Karpas-422 (cell line): ENCODE data around the gene BACH2. TPM values are rescaled to one million over a fixed set of nuclear protein-coding genes. Genes with fewer than 3 reads are reported as not detected.

Experiments used
- DNase-seq: peaks from one replicate; pipeline ENCODE4 v3.0.0-alpha.2; 2015
- H2AFZ ChIP-seq: fragments of 200-600 bp; sonication (generic); 2 replicates; pipeline ENCODE4 v1.6.1; 2014; ENCODE audit warnings: antibody characterized with exemption, low read length, mixed read lengths
- H3K27ac ChIP-seq: fragments of 200-600 bp; sonication (generic); 2 replicates; pipeline ENCODE4 v1.5.1; 2014; ENCODE audit warnings: mild to moderate bottlenecking, low read length, moderate library complexity
- H3K27me3 ChIP-seq: fragments of 200-600 bp; sonication (generic); 2 replicates; pipeline ENCODE4 v1.6.1; 2014; ENCODE audit warnings: low read length, mixed read lengths
- H3K36me3 ChIP-seq: fragments of 200-600 bp; sonication (generic); 2 replicates; pipeline ENCODE4 v1.6.1; 2014; ENCODE audit warnings: low read length, mixed read lengths; ENCODE audit not compliant: insufficient read depth
- H3K4me1 ChIP-seq: fragments of 200-600 bp; sonication (generic); 2 replicates; pipeline ENCODE4 v1.6.1; 2014; ENCODE audit warnings: mild to moderate bottlenecking, low read length, mixed read lengths
- H3K4me2 ChIP-seq: fragments of 200-600 bp; sonication (generic); 2 replicates; pipeline ENCODE4 v1.6.1; 2014; ENCODE audit warnings: low read length, low read depth, mild to moderate bottlenecking; ENCODE audit not compliant: poor library complexity, severe bottlenecking
- H3K4me3 ChIP-seq: fragments of 200-600 bp; sonication (generic); 2 replicates; pipeline ENCODE4 v1.5.1; 2014; ENCODE audit warnings: mild to moderate bottlenecking, antibody characterized with exemption, low read length, mixed read lengths
- H3K79me2 ChIP-seq: fragments of 200-600 bp; sonication (generic); 2 replicates; pipeline ENCODE4 v1.6.1; 2014; ENCODE audit warnings: mild to moderate bottlenecking, low read length, mixed read lengths
- H3K9ac ChIP-seq: fragments of 200-600 bp; sonication (generic); 2 replicates; pipeline ENCODE4 v1.6.0; 2014; ENCODE audit warnings: low read length
- H3K9me2 ChIP-seq: fragments of 200-600 bp; sonication (generic), shearing (Covaris generic); replicated peaks from 2 replicates; pipeline ENCODE4 v1.6.0; 2014; ENCODE audit warnings: mild to moderate bottlenecking, low read length, moderate library complexity; ENCODE audit not compliant: insufficient read depth
- H3K9me3 ChIP-seq: fragments of 300-700, 200-600 bp; sonication (generic); 2 replicates; pipeline ENCODE4 v1.6.1; 2014; ENCODE audit warnings: low read length, mixed read lengths
- H4K20me1 ChIP-seq: fragments of 200-600 bp; sonication (generic); 2 replicates; pipeline ENCODE4 v1.6.1; 2014; ENCODE audit warnings: mild to moderate bottlenecking, antibody characterized with exemption, low read length, low read depth; ENCODE audit not compliant: insufficient read depth
- total RNA-seq: library from RNA; depleted of rRNA; stranded (reverse); fragments of >200 nt; shearing (Covaris generic); gene quantifications from 2 replicates; pipeline ENCODE4 v1.2.3, GENCODE V29; 2014; ENCODE audit warnings: low replicate concordance

BACH2 gene
- total RNA-seq, 1 experiment from 2014 or later, result 3.2 TPM

DNA sequence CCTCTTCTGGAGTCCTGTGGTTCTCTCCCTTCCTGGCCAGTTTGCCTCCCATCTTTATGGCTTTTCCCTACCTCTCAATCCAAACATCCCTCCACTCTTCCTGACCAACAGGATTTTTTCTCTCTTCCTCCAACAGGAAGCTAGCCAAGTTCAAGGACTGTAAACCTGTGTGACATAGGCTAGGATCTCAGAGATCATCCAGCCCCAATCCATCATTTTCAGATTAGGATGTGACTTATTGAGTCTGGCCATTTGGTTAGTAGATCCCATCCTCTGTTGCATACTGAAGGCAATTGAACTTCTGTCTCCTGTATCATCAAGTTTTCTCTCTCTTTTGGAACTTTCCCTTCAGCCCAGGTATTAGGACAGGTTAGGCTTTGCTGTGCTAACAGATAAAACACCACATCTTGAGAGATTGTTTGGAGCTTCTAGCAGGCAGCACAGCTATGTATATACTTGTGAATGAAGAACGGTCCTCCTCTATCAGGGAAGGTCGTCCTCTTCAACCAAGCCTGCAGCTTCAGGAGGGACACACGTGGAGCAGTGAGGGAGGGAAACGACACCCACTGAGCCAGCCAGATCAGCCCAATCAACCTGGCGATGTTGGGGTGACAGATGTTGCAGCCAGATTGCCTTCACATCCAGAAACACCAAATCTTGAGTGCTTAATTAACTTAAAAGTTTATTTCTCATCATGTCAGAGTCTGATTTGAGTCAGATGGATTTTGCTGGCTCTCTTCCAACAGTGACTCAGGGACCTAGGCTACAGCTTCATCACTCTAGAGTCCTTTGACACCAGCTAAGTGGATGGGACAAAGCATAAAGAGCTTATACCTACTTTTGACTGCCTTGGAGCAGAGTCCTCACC, 295.5 kb downstream of the BACH2 start:
- no peaks in the 10 kb centered on the region for H3K4me1 ChIP-seq
- no peak overlapping the region for H3K4me3 ChIP-seq
- no peaks in the 10 kb centered on the region for H3K9me2 ChIP-seq
- no peak overlapping the region for H2AFZ ChIP-seq
- no peak overlapping the region for H3K9ac ChIP-seq
- DNase-seq, result no peak
- no peak overlapping the region for H3K4me2 ChIP-seq
- H4K20me1 ChIP-seq, result no peaks in the 10 kb centered on the region
- H3K27me3 ChIP-seq, result no peaks in the 10 kb centered on the region
- H3K9me3 ChIP-seq, result no peaks in the 10 kb centered on the region
- no peak overlapping the region for H3K27ac ChIP-seq
- H3K79me2 ChIP-seq, result no peaks in the 10 kb centered on the region
- no peaks in the 10 kb centered on the region for H3K36me3 ChIP-seq

DNA sequence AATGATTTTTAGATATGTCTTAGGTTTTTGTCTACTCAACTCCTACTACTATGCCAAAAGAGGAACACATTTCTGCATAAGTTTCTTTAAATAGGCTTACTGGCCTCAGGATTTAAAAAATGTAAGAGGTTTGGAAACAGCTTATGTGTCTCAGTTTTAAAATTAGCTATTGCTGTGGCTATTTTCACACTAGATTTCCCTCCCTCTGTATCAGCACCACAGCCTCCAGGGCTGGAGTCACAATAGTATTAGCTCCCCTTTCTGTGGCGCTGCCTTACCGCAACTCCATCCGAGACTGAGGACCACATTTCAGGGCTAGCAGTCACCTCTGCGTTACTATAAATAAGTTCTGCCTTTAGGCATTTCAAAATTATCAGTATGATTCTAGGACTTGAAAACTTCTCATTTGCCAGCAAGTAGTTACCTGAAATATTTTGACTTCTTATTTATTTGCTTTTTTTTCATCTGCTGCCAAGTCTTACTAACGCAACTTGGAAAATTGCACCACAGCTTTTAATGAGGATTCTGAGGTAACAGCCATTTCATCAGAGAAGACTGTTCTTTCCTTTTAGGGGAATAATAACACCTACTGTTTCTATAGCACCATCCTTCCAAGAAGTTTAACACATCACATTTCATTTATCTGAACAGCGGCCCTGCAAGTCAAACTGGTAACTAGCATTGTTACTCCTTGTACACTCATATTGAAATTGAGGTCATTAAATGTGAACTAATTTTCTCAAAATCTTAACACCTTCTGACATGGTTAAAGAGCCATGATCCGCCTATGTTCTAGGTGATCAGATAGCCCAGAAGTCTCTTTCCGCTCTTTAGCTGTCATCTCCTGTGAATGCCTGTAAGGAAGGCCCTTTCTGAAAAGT, 296.5 kb downstream of the BACH2 start:
- H3K36me3 ChIP-seq, result no peaks in the 10 kb centered on the region
- no peaks in the 10 kb centered on the region for H3K79me2 ChIP-seq
- no peak overlapping the region for H3K4me3 ChIP-seq
- H4K20me1 ChIP-seq, result no peaks in the 10 kb centered on the region
- no peak overlapping the region for H3K27ac ChIP-seq
- no peak overlapping the region for H2AFZ ChIP-seq
- no peaks in the 10 kb centered on the region for H3K9me2 ChIP-seq
- no peak overlapping the region for H3K9ac ChIP-seq
- no peak for DNase-seq
- H3K27me3 ChIP-seq, result no peaks in the 10 kb centered on the region
- H3K4me1 ChIP-seq, result no peaks in the 10 kb centered on the region
- no peaks in the 10 kb centered on the region for H3K9me3 ChIP-seq
- H3K4me2 ChIP-seq, result no peak overlapping the region

DNA sequence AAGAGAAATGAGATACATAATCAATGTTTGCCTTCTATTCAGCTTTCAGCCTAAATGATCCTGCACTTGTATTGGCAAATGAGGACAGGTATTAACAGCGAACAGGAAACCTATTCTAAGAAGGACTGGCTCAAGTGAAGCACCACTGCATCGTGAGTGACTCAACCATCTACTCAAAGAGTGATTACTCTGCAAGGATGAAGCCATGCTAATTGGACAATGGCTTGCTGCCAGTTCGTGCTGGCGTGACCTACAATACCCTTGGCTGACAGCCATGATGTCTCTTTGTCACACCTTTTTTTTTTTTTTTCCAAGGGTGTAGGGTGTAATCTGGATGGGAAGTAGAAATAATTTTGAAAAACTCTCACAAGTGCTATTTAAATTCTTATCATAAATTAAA, 297.5 kb downstream of the BACH2 start:
- no peaks in the 10 kb centered on the region for H4K20me1 ChIP-seq
- DNase-seq, result no peak

DNA sequence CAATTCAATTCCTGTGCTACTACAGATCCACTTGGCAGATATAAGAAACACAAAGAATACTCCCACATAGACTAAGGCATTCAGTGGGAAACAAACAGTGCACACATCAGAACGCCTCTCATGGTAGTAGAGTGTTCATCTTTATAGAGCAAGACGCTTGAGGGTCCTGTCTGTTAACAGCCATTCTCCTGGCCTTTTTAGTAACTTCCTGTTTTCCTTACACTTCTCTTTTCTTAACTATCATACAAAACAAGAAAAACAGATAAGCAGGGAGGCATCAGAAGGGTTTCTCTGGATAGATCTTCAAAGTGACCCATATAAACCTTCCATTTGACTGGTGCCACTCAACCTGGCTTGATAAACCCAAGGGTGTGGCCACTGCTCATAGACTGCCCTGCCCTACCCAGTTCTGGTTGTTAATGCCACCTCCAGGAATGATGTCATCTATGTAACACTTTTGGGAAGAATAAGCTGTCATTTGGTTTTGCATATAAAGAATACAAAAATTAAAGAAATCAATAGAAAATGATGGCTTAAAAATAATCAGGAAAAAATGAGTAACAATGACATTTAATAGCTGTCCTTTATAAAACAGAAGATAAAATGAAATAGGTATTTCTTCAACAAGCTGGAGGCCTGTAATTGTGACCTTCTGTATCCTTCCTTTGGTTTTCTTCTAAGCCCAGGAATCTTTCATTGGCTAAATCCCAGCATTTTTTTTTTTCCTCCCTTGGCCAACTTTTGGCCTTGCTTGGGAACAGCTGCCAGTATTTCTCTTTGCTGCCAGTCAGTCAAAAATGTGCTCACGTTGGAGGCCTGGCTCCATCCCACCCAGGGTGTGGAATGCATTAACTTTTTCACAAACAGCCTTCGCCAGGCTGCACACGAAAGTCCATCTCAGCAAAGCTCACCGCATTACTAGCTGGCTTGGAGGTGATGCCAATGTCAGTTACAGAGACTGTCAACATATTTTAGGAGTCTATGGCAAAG, 298.9 kb downstream of the BACH2 start:
- Histone ChIP-seq H3K27ac (no peak overlapping the region), H3K27me3 (no peaks in the 10 kb centered on the region), H3K4me2 (no peak overlapping the region), H3K9ac (no peak overlapping the region), H3K36me3 (no peaks in the 10 kb centered on the region), H3K79me2 (no peaks in the 10 kb centered on the region), H4K20me1 (no peaks in the 10 kb centered on the region), H2AFZ (no peak overlapping the region), H3K4me3 (no peak overlapping the region), H3K9me2 (no peaks in the 10 kb centered on the region), H3K9me3 (no peaks in the 10 kb centered on the region), H3K4me1 (no peaks in the 10 kb centered on the region)
- no peak for DNase-seq

More for the DNA sequence above, 297.5 kb downstream of the BACH2 start:
- H3K36me3 ChIP-seq, result no peaks in the 10 kb centered on the region
- no peaks in the 10 kb centered on the region for H3K79me2 ChIP-seq
- no peak overlapping the region for H3K27ac ChIP-seq
- no peaks in the 10 kb centered on the region for H3K9me3 ChIP-seq
- no peaks in the 10 kb centered on the region for H3K27me3 ChIP-seq
- no peaks in the 10 kb centered on the region for H3K9me2 ChIP-seq
- H3K4me2 ChIP-seq, result no peak overlapping the region
- no peaks in the 10 kb centered on the region for H3K4me1 ChIP-seq
- H3K4me3 ChIP-seq, result no peak overlapping the region
- no peak overlapping the region for H2AFZ ChIP-seq
- no peak overlapping the region for H3K9ac ChIP-seq

DNA sequence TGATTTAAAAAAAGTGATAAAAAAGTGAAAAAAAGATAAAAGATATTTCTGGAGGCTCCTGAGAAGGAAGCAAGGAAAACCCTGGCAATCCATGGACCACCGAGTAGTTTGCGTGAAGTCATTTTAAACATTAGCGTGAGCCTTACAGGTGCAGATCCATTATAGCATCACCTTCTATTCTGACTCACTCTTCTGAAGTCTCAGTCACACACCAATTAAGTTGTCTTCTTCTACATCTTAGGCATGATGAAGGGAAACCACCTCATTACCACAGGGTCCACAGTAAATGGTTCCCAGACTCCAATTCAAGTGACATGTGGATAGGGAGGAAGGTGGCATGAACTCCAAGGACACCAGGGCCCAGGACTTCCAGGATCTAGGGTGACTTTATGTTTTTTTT, 303.2 kb downstream of the BACH2 start:
- Histone ChIP-seq H3K4me2 (no peak overlapping the region), H3K27ac (no peak overlapping the region), H3K9ac (no peak overlapping the region), H3K79me2 (no peaks in the 10 kb centered on the region), H3K9me3 (no peaks in the 10 kb centered on the region), H2AFZ (no peak overlapping the region), H3K9me2 (no peaks in the 10 kb centered on the region), H4K20me1 (no peaks in the 10 kb centered on the region), H3K4me1 (no peaks in the 10 kb centered on the region), H3K27me3 (no peaks in the 10 kb centered on the region), H3K4me3 (no peak overlapping the region), H3K36me3 (no peaks in the 10 kb centered on the region)
- no peak for DNase-seq

DNA sequence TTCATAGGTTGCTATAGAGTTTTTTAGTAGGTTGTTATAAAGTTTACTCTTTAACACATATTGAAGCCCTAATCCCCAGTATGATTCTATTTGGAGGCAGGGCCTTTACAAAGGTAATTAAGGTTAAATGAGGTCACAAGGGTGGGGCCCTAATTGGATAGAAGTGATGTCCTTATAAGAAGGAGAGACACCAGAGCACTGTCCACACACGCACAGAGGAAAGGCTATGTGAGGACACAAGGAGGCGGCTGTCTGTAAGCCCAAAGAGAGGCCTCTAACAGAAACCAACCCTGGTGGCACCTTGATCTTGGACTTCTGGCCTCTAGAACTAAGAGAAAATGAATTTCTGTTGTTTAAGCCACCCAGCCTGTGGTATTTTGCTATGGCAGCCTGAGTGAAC, 303.8 kb downstream of the BACH2 start:
- no peak overlapping the region for H2AFZ ChIP-seq
- no peak for DNase-seq
- no peak overlapping the region for H3K9ac ChIP-seq
- no peaks in the 10 kb centered on the region for H4K20me1 ChIP-seq
- H3K4me2 ChIP-seq, result no peak overlapping the region
- no peaks in the 10 kb centered on the region for H3K27me3 ChIP-seq
- H3K4me1 ChIP-seq, result no peaks in the 10 kb centered on the region
- H3K36me3 ChIP-seq, result no peaks in the 10 kb centered on the region
- H3K79me2 ChIP-seq, result no peaks in the 10 kb centered on the region
- H3K4me3 ChIP-seq, result no peak overlapping the region
- no peak overlapping the region for H3K27ac ChIP-seq
- no peaks in the 10 kb centered on the region for H3K9me3 ChIP-seq
- no peaks in the 10 kb centered on the region for H3K9me2 ChIP-seq

DNA sequence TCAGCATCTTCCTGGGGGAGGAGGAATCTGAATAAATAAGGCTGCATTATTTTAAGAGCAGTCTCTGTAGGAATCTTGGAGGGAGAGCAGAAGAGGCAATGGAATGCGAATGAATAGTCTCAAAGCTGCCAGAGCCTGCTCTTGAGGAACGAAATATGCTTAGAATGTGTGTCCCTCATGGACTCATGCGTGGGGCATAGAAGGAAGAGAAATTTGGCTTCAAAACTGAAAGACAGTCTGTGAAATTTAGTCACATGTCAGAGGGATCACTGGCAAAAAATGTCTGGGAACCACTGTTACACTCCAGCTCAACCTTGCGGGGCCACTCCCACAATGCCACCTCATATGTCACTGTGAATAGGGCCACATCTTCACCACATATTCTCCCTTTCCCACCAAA, 306.9 kb downstream of the BACH2 start:
- DNase-seq, result no peak
- Histone ChIP-seq H3K9ac (no peak overlapping the region), H3K27ac (no peak overlapping the region), H4K20me1 (no peaks in the 10 kb centered on the region), H3K4me1 (no peaks in the 10 kb centered on the region), H3K9me2 (no peaks in the 10 kb centered on the region), H3K27me3 (no peaks in the 10 kb centered on the region), H3K4me3 (no peak overlapping the region), H3K4me2 (no peak overlapping the region), H3K36me3 (no peaks in the 10 kb centered on the region), H3K79me2 (no peaks in the 10 kb centered on the region), H2AFZ (no peak overlapping the region), H3K9me3 (no peaks in the 10 kb centered on the region)
